Measurements from ENCODE around the gene LIN37. TPM values are rescaled to one million over a fixed set of nuclear protein-coding genes. Genes with fewer than 3 reads are reported as not detected.

The LIN37 gene
- total RNA-seq, 1 donor from 2014 or later: 13.1 TPM

DNA sequence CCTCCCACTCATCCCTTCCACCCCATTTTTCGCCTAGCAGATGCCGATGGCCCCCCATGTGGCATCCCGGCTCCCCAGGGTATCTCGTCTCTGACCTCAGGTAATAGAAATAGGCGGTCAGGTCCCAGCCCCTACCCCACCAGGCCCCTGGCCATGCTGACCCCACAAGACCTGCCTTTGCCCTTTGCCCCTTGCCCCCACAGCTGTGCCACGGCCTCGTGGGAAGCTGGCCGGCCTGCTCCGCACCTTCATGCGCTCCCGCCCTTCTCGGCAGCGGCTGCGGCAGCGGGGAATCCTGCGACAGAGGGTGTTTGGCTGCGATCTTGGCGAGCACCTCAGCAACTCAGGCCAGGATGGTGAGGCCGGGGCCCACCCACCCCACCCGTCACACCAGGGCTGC, 32.3 kb downstream of the LIN37 start:
- Mint-ChIP-seq H3K27me3 (peaks cover 37% of the 10 kb centered on the region), H3K4me1 (ENCODE audit: low read depth) (peaks cover 10% of the 10 kb centered on the region)
- DNase-seq (ENCODE audit: low spot score, unreplicated experiment): no peak

DNA sequence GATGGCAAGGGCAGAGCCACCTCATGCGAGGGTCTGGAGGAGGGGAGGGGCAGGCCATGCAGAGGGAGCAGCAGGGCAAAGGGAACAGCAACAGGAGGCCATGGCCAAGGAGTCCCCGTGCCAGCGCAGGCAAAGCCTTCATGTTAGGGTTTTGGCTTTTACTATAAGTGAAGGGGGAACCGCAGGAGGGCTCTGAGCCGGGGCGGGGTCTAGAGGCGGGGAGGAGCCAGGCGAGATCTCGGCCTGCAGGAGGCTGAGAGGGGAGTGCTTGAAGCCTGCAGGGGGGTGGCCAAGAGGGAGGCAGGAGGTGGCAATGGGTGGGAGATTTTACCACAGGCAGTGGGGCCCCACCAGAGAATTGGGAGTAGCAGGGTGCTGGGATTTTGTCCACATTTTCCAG, 33.3 kb downstream of the LIN37 start:
- no peaks in the 10 kb centered on the region for H3K9me3 Mint-ChIP-seq (ENCODE audit: low read depth)
- DNase-seq (ENCODE audit: low spot score, unreplicated experiment): no peak
- H3K27ac Mint-ChIP-seq: no peak overlapping the region
- H3K36me3 Mint-ChIP-seq (ENCODE audit: insufficient read depth): peaks cover 19% of the 10 kb centered on the region
- peaks cover 37% of the 10 kb centered on the region for H3K27me3 Mint-ChIP-seq
- H3K4me3 Mint-ChIP-seq (ENCODE audit: low read depth): no peak overlapping the region
- peaks cover 8% of the 10 kb centered on the region for H3K4me1 Mint-ChIP-seq (ENCODE audit: low read depth)
- TF ChIP-seq, protein P1, sequence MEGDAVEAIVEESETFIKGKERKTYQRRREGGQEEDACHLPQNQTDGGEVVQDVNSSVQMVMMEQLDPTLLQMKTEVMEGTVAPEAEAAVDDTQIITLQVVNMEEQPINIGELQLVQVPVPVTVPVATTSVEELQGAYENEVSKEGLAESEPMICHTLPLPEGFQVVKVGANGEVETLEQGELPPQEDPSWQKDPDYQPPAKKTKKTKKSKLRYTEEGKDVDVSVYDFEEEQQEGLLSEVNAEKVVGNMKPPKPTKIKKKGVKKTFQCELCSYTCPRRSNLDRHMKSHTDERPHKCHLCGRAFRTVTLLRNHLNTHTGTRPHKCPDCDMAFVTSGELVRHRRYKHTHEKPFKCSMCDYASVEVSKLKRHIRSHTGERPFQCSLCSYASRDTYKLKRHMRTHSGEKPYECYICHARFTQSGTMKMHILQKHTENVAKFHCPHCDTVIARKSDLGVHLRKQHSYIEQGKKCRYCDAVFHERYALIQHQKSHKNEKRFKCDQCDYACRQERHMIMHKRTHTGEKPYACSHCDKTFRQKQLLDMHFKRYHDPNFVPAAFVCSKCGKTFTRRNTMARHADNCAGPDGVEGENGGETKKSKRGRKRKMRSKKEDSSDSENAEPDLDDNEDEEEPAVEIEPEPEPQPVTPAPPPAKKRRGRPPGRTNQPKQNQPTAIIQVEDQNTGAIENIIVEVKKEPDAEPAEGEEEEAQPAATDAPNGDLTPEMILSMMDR (IDR thresholded peaks at IDR 0.05; ENCODE audit: unreplicated experiment): no peak

More for the DNA sequence above, 32.3 kb downstream of the LIN37 start:
- Mint-ChIP-seq H3K27ac (no peak overlapping the region), H3K36me3 (ENCODE audit: insufficient read depth) (peaks cover 17% of the 10 kb centered on the region), H3K9me3 (ENCODE audit: low read depth) (no peaks in the 10 kb centered on the region), H3K4me3 (ENCODE audit: low read depth) (no peak overlapping the region)
- TF ChIP-seq, protein P1 (IDR thresholded peaks at IDR 0.05; ENCODE audit: unreplicated experiment): no peak

DNA sequence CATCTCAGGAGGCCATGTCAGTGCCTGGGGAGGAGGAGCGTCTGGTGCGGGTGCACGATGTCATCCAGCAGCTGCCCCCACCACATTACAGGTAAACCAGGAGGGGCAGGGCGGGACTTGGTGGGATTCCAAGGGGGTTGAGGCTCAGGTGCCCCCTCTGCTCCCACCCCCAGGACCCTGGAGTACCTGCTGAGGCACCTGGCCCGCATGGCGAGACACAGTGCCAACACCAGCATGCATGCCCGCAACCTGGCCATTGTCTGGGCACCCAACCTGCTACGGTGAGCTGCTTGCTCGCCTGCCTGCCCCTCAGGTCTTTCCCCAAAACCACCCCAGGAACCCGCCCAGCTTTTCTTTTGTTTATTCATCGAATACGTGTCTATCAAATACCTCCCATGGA, 34.2 kb downstream of the LIN37 start:
- Mint-ChIP-seq H3K9me3 (ENCODE audit: low read depth) (no peaks in the 10 kb centered on the region), H3K4me3 (ENCODE audit: low read depth) (no peak overlapping the region)
- no peak for DNase-seq (ENCODE audit: low spot score, unreplicated experiment)

DNA sequence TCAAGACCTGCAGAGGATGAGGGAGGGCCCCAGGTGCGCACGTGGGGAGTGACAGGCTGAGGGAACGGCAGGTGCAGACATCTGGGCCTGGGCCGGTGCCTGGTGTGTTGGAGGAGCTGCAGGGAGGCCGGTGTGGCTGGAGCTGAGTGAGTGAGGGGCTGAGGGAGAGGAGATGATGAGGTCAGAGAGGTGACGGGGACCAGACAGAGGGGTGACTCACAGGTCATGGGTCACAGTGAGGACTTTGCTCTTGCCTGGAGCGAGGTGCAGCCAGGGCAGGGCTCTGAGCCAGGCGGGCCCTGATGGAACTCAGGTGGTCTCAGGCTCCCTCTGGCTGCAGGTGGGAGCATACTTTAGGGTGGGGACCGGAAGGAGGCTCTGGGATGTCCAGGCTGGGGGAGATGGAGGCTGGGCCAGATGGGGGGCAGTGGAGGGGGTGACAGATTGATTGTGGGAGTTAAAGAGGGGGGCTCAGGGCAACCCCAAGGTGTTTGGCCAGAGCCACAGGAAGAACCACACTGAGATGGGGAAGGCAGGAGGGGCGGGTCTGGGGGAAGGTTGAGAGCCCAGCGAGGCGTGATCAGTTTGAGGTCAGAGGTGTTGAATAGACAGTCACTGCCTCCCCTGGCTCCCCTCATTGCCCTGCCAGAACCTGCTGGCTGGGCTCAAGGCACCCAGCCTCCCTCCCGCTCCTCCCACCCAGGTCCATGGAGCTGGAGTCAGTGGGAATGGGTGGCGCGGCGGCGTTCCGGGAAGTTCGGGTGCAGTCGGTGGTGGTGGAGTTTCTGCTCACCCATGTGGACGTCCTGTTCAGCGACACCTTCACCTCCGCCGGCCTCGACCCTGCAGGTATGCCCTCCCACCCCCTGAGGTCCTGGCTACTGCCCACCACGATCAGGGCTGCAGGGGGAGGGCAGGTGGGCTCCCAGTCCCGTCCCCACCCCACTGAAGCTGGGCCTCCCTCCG, 35.4 kb downstream of the LIN37 start:
- TF ChIP-seq, protein P1 (IDR thresholded peaks at IDR 0.05; ENCODE audit: unreplicated experiment): no peak
- DNase-seq (ENCODE audit: low spot score, unreplicated experiment): no peak
- Mint-ChIP-seq H3K4me3 (ENCODE audit: low read depth) (no peak overlapping the region), H3K9me3 (ENCODE audit: low read depth) (no peaks in the 10 kb centered on the region), H3K27me3 (peaks cover 26% of the 10 kb centered on the region), H3K36me3 (ENCODE audit: insufficient read depth) (peaks cover 19% of the 10 kb centered on the region), H3K27ac (no peak overlapping the region), H3K4me1 (ENCODE audit: low read depth) (peaks cover 5% of the 10 kb centered on the region)

More for the DNA sequence above, 34.2 kb downstream of the LIN37 start:
- Mint-ChIP-seq H3K4me1 (ENCODE audit: low read depth) (peaks cover 5% of the 10 kb centered on the region), H3K27me3 (peaks cover 31% of the 10 kb centered on the region), H3K27ac (no peak overlapping the region), H3K36me3 (ENCODE audit: insufficient read depth) (peaks cover 19% of the 10 kb centered on the region)
- TF ChIP-seq, protein P1 (IDR thresholded peaks at IDR 0.05; ENCODE audit: unreplicated experiment): no peak

DNA sequence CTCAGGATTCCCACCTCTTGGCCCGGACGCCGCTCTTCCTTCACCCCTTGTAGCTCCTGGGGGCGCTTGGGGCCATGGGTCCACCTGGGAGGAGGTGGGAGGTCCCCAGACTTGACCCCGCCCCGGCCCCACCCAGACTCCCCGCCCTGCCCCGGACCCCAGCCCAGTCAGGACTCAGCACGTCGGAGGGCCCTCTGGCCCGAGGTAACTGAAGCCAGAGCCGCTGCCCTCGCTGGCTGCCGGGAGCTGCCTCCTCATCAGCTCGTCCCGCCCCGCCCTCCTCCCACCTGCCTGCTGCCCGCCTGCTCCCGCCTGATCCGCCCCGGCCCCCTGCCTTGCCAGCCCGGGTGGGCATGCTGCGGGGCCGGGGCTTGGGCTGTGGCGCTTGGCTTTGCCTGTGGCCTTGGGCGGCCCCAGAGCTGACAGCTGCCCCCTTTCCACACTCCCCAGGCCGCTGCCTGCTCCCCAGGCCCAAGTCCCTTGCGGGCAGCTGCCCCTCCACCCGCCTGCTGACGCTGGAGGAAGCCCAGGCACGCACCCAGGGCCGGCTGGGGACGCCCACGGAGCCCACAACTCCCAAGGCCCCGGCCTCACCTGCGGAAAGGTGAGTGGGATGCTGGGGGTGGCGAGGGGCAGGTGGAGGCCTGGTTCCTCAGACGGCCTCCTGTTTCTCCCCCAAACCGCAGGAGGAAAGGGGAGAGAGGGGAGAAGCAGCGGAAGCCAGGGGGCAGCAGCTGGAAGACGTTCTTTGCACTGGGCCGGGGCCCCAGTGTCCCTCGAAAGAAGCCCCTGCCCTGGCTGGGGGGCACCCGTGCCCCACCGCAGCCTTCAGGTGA, 36.3 kb downstream of the LIN37 start:
- Mint-ChIP-seq H3K4me3 (ENCODE audit: low read depth) (no peak overlapping the region), H3K27me3 (peaks cover 26% of the 10 kb centered on the region), H3K9me3 (ENCODE audit: low read depth) (no peaks in the 10 kb centered on the region), H3K27ac (no peak overlapping the region), H3K36me3 (ENCODE audit: insufficient read depth) (peaks cover 18% of the 10 kb centered on the region), H3K4me1 (ENCODE audit: low read depth) (peaks cover 5% of the 10 kb centered on the region)
- no peak for DNase-seq (ENCODE audit: low spot score, unreplicated experiment)
- TF ChIP-seq, protein P1 (IDR thresholded peaks at IDR 0.05; ENCODE audit: unreplicated experiment): no peak
